Lower leg skin (tissue), 4 donors: Measurements from ENCODE around the gene DTX3. TPM values are rescaled to one million over a fixed set of nuclear protein-coding genes. Genes with fewer than 3 reads are reported as not detected.

Experiments used
- DNase-seq, 2 donors: peaks; one replicate each; pipeline ENCODE4 v3.0.0-alpha.2; 2019; ENCODE audit warnings: low spot score in 2 of 2
- H3K4me3 ChIP-seq: fragments of 200-600 bp; sonication (generic); 2 replicates; pipeline ENCODE4 v1.5.1; 2017; ENCODE audit warnings: mild to moderate bottlenecking, low read depth; ENCODE audit not compliant: poor library complexity, severe bottlenecking
- POLR2A ChIP-seq, 2 donors: fragments of 450-650 bp; IDR thresholded peaks; one replicate each; pipeline ENCODE4 v1.6.1; 2016 to 2017; ENCODE audit warnings: antibody characterized with exemption in 2 of 2, mild to moderate bottlenecking in 1 of 2, moderate library complexity in 1 of 2
- WGBS, 2 donors: methylation state at CpG; one replicate each; pipeline ENCODE4 v1.1.5; 2018; 5-methylcytosine and 5-hydroxymethylcytosine counted together
- intact Hi-C: fragments of 100-400 bp; cut with DNase I; formaldehyde crosslinking; loops from one replicate; pipeline ENCODE4 v1.15.0; 2023; ENCODE audit warnings: low total_unique reads
- total RNA-seq, 4 donors: library from RNA; depleted of rRNA; stranded (reverse); fragments of >200 nt; gene quantifications; one replicate each; pipeline ENCODE4 v1.1.0, GENCODE V29; 2016
- TF ChIP-seq, protein P1 (sequence below), 3 donors: fragments of 450-650 bp; IDR thresholded peaks; one replicate each; pipeline ENCODE4 v1.5.1; 2016; ENCODE audit warnings: antibody characterized with exemption in 3 of 3, mild to moderate bottlenecking in 3 of 3, moderate library complexity in 2 of 3

DTX3 gene
- total RNA-seq, 4 donors from 2014 or later, result 6.1 to 17.4 (median 11.4) TPM

DNA sequence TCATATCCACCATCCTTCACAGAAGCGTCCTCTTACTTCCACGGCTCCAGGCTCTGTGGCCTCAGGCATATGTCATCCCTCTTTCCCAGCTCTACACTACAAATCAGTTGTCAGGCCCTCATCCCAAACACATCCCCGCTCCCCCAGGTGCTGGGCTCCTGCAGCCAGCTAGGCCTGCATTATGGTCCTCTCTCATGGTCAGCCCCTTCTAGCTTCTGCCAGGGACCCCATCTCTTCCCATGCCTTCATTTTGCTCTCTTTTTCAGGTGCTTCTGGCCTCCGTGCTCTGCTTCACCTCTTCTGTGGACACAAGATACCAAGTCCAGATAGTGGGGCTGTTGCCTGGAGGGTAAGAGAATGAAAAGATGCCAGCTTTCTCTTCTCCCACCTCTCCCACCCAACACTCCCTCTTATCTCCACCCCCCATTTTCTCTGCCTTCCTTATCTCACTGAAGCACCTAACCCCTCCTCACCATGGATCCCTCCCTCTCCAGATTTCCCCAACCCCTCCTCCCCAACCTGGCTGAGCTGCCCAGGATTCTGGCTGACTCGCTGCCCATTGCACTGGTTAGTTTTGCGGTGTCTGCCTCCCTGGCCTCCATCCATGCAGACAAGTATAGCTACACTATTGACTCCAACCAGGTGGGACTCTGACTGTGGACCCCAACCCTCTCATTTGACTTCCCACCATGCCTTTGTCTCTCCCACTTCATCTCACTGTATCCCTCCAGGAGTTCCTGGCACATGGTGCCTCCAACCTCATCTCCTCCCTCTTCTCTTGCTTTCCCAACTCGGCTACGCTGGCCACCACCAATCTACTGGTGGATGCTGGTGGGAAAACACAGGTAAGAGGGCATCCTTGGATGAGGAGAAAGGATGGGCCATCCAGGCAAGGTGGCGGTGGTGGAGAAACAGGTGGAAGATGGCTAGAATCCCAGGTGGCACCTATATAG lies 17.9 kb downstream of the DTX3 start:
- H3K4me3 ChIP-seq, result no peak overlapping the region
- 78 to 80% methylated on average over 9 of the region's 9 CpGs for WGBS, 2 donors
- intact Hi-C loops, result loop anchor here (5.0 to 10.0 kb wide), 2 partner anchors 40 to 158 kb away; no protein-coding TSS in a partner anchor
- TF ChIP-seq, protein P1, sequence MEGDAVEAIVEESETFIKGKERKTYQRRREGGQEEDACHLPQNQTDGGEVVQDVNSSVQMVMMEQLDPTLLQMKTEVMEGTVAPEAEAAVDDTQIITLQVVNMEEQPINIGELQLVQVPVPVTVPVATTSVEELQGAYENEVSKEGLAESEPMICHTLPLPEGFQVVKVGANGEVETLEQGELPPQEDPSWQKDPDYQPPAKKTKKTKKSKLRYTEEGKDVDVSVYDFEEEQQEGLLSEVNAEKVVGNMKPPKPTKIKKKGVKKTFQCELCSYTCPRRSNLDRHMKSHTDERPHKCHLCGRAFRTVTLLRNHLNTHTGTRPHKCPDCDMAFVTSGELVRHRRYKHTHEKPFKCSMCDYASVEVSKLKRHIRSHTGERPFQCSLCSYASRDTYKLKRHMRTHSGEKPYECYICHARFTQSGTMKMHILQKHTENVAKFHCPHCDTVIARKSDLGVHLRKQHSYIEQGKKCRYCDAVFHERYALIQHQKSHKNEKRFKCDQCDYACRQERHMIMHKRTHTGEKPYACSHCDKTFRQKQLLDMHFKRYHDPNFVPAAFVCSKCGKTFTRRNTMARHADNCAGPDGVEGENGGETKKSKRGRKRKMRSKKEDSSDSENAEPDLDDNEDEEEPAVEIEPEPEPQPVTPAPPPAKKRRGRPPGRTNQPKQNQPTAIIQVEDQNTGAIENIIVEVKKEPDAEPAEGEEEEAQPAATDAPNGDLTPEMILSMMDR (IDR thresholded peaks at IDR 0.05), result no peak
- no peak for TF ChIP-seq POLR2A (IDR thresholded peaks at IDR 0.05)
- DNase-seq, result peak in 1 of 2 donors; percentile 70

DNA sequence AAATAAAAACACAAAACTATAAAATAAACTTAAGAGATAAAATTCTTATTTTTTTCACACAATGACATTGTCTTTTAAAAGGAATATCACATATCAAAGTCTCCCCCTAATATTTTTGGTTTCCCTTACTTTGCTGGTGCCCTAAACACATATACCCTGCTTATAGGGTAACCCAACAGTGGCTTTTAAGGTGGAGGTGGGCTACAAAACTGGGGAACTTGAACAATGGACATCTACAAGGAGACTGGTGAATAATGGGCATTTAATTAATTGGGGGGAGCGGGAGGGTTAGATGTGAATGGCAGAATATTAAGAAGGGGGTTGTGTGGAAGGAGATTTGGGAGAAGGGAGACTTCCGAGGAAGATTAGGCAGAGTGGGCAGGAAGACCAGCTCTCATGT lies 18.8 kb downstream of the DTX3 start:
- intact Hi-C loops, result loop anchor here (5.0 to 10.0 kb wide), 2 partner anchors 41 to 159 kb away; no protein-coding TSS in a partner anchor
- DNase-seq, result no peak
- H3K4me3 ChIP-seq, result no peak overlapping the region
- 83 to 93% methylated on average over 2 of the region's 2 CpGs for WGBS, 2 donors
- no peak for TF ChIP-seq POLR2A (IDR thresholded peaks at IDR 0.05)
- TF ChIP-seq, protein P1 (IDR thresholded peaks at IDR 0.05), result no peak

DNA sequence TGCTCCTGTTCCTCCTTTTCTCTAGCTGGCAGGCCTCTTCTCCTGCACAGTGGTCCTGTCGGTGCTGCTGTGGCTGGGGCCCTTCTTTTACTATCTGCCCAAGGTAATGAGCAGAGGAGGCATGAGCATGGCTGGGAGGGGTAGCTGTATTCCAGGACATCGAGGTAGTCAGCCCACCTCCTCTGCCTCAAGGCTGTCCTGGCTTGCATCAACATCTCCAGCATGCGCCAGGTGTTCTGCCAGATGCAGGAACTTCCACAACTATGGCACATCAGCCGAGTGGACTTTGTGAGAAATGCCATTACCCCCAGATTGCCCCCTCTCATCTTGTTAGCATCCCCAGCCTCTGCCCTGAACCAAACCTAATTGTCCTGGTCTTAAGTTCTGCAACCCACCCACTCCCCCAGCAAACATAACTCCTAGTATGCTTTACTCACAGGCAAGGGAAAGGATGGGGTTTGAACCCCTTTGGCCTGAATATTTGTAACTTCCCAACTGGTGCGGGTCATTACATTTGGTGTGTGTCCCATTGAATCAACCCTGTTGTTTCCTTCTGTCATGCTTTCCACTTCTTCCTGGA lies 19.3 kb downstream of the DTX3 start:
- H3K4me3 ChIP-seq, result no peak overlapping the region
- DNase-seq, result peak in 1 of 2 donors; percentile 53
- 65 to 66% methylated on average over 5 of the region's 5 CpGs for WGBS, 2 donors
- TF ChIP-seq POLR2A (IDR thresholded peaks at IDR 0.05), result no peak
- TF ChIP-seq, protein P1 (IDR thresholded peaks at IDR 0.05), result no peak
- intact Hi-C loops, result loop anchor here (5.0 to 10.0 kb wide), 2 partner anchors 42 to 159 kb away; no protein-coding TSS in a partner anchor

DNA sequence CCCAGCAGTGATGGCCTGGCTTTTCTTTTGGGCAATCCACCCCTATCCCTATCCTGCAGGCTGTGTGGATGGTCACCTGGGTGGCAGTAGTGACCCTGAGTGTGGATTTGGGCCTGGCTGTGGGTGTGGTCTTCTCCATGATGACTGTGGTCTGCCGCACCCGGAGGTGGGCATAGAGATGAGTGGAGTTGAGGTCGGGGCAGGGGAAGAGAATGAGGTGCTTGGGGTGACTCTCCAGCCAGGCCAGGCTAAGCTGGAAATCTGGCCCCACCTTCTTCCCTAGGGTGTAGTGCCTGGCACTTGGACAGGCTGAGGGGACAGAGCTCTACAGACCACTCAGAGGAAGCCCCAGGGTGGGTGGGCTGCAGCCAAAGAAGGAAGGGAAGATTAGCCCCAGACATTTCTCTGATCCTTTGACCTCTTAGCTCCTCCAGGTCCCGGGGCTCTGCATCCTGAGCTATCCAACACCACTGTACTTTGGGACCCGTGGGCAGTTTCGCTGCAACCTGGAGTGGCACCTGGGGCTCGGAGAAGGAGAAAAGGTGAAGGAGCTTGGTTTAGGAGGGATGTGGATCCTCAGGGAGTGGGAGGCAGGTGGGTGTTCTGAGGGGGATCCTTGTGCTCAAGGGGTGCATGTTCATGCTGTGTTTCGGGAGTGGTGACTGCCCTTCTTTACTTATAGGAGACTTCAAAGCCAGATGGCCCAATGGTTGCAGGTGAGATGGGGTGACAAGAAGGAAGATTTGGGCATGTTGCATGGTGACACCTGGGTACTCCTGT lies 20.0 kb downstream of the DTX3 start:
- intact Hi-C loops, result loop anchor here (5.0 to 10.0 kb wide), 2 partner anchors 42 to 160 kb away; no protein-coding TSS in a partner anchor
- 85% methylated on average over 8 of the region's 8 CpGs for WGBS, 2 donors
- peak in 1 of 2 donors; percentile 81 for DNase-seq
- H3K4me3 ChIP-seq, result no peak overlapping the region
- TF ChIP-seq, protein P1 (IDR thresholded peaks at IDR 0.05), result no peak
- no peak for TF ChIP-seq POLR2A (IDR thresholded peaks at IDR 0.05)

DNA sequence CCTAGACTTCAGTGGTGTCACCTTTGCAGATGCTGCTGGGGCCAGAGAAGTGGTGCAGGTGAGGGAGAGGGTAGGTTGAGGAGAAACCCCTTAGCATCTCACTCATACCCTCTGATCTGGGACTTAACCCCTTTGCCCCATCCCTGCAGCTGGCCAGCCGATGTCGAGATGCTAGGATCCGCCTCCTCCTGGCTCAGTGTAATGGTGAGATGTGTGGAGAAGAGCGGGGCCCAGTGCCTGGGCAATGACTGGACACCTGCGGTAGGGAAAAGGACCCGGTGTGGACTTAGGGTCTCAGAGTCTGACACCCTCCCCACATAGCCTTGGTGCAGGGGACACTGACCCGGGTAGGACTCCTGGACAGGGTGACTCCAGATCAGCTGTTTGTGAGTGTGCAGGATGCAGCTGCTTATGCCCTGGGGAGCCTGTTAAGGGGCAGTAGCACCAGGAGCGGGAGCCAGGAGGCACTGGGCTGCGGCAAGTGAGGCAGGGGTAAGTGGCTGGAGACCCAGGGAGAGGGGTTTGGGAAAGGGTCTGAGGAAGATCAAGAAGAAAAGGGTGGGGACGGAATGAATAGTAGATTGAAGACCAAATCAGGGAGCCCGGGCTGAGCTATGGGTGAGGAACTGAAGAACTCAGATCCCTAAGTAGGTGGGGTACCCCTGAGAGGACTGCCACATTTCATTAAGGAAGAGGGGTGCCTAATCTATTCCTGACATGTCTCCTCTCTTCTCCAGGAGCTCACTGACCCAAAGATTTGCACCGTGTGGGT lies 20.8 kb downstream of the DTX3 start:
- intact Hi-C loops, result loop anchor here (10.0 kb wide), 1 partner anchor 161 kb away; no protein-coding TSS in a partner anchor

More for the DNA sequence above, 20.8 kb downstream of the DTX3 start:
- DNase-seq, result peak in 1 of 2 donors; percentile 72
- 79 to 86% methylated on average over 12 of the region's 12 CpGs for WGBS, 2 donors
- no peak overlapping the region for H3K4me3 ChIP-seq
- no peak for TF ChIP-seq POLR2A (IDR thresholded peaks at IDR 0.05)
- TF ChIP-seq, protein P1 (IDR thresholded peaks at IDR 0.05), result no peak
